T-cell (primary cell): ENCODE results near the gene MORN1. TPM values are rescaled to one million over a fixed set of nuclear protein-coding genes. Genes with fewer than 3 reads are reported as not detected.
"Not testable (repeated sequence)": the region's sequence is repeated elsewhere in the genome, so short reads cannot be mapped to it uniquely, and the experiment has no call there.

Experiments used
- ATAC-seq, 4 experiments: fragments of 200-7000 bp in 3 of 4; fragments of 150-1000 bp in 1 of 4; cut with Tn5 transposase; replicated peaks in 1 of 4; 1 replicate in 3 of 4; 2 replicates in 1 of 4; pipeline ENCODE4 v1.10.0; 2021; ENCODE audit warnings: moderate library complexity in 3 of 4, mild to moderate bottlenecking in 2 of 4, moderate number of reproducible peaks in 1 of 4
- CTCF ChIA-PET, 2 donors: fragments of 300-600 bp; sonication (Branson Sonifier 250); formaldehyde crosslinking; loops; one replicate each; lab custom pipeline; 2022; ENCODE audit warnings: antibody characterized with exemption in 2 of 2; lab: Charles Lee
- POLR2A ChIA-PET, 2 donors: fragments of 300-600 bp; sonication (Branson Sonifier 250); formaldehyde crosslinking; loops; one replicate each; lab custom pipeline; 2022; ENCODE audit warnings: antibody characterized with exemption in 2 of 2; lab: Charles Lee
- DNase-seq, 35 experiments: peaks; one replicate each; pipeline versions ENCODE4 v3.0.0 to v3.0.0-alpha.2; 2013 to 2023
- H3K27ac ChIP-seq: one replicate; pipeline ENCODE4 v1.5.1; 2013; ENCODE audit warnings: low read length
- H3K27me3 ChIP-seq, 2 experiments: replicated peaks in 1 of 2; 1 replicate in 1 of 2; 2 replicates in 1 of 2; pipeline versions ENCODE4 v1.6.1 to v1.7.0; 2013; ENCODE audit warnings: low read length in 1 of 2, mixed read lengths in 1 of 2; ENCODE audit not compliant: control insufficient read depth in 2 of 2, insufficient read depth in 2 of 2; ENCODE audit errors: extremely low read depth in 1 of 2
- H3K36me3 ChIP-seq, 2 donors: 1 replicate in 1 of 2; 2 replicates in 1 of 2; pipeline versions ENCODE4 v1.6.1 to v1.7.0; 2013; ENCODE audit warnings: low read length in 1 of 2; ENCODE audit not compliant: control insufficient read depth in 2 of 2, insufficient read depth in 1 of 2; ENCODE audit errors: extremely low read depth in 1 of 2
- H3K4me1 ChIP-seq, 2 experiments: 1 replicate in 1 of 2; 2 replicates in 1 of 2; pipeline versions ENCODE4 v1.6.1 to v1.7.0; 2013; ENCODE audit warnings: low read length in 2 of 2, mixed read lengths in 1 of 2; ENCODE audit not compliant: insufficient read depth in 2 of 2, control insufficient read depth in 1 of 2; ENCODE audit errors: extremely low read depth in 1 of 2
- H3K4me3 ChIP-seq, 2 donors: 1 replicate in 1 of 2; 2 replicates in 1 of 2; pipeline versions ENCODE4 v1.5.1 to v1.7.0; 2013; ENCODE audit warnings: mild to moderate bottlenecking in 2 of 2, low read length in 1 of 2, moderate library complexity in 1 of 2; ENCODE audit not compliant: control insufficient read depth in 1 of 2; ENCODE audit errors: extremely low read depth in 1 of 2
- H3K9me3 ChIP-seq: 2 replicates; pipeline ENCODE4 v1.7.0; 2013
- H3K27ac Mint-ChIP-seq, 2 donors: one replicate each; pipeline ENCODE4 v1.8.0; 2020 to 2021; ENCODE audit warnings: mild to moderate bottlenecking in 2 of 2, mixed read lengths in 2 of 2
- H3K27me3 Mint-ChIP-seq, 2 donors: one replicate each; pipeline ENCODE4 v1.8.0; 2021 to 2022; ENCODE audit warnings: mixed read lengths in 2 of 2
- H3K36me3 Mint-ChIP-seq: one replicate; pipeline ENCODE4 v1.8.0; 2021; ENCODE audit warnings: mixed read lengths
- H3K4me1 Mint-ChIP-seq, 3 donors: one replicate each; pipeline ENCODE4 v1.8.0; 2020 to 2022; ENCODE audit warnings: mixed read lengths in 3 of 3, mild to moderate bottlenecking in 1 of 3
- H3K4me3 Mint-ChIP-seq, 3 donors: one replicate each; pipeline ENCODE4 v1.8.0; 2020 to 2022; ENCODE audit warnings: mild to moderate bottlenecking in 3 of 3, mixed read lengths in 3 of 3, moderate library complexity in 3 of 3
- H3K9me3 Mint-ChIP-seq, 3 donors: one replicate each; pipeline ENCODE4 v1.8.0; 2020 to 2022; ENCODE audit warnings: mixed read lengths in 3 of 3
- WGBS: methylation state at CpG from one replicate; pipeline ENCODE4 v1.1.5; 2013; ENCODE audit warnings: missing lambda C conversion rate; ENCODE audit not compliant: insufficient coverage; 5-methylcytosine and 5-hydroxymethylcytosine counted together
- total RNA-seq, 35 experiments: library from RNA in 6 of 35; stranded (reverse) in 6 of 35; fragments of 120-200 nt in 1 of 35; gene quantifications; one replicate each; pipeline versions ENCODE4 v1.2.1 to v1.2.4 and lab custom pipeline; 2013 to 2026

The MORN1 gene
- 10 to 100 TPM in 3 of 5 donors, 1 to 10 TPM in 2; 8.2 to 17.5 (median 13.2) TPM for total RNA-seq
- 6.1 TPM for total RNA-seq (2013)
- 4.4 to 18.2 (median 8.4) reads per million in 29 experiments for total RNA-seq (lab: John Stamatoyannopoulos, UW)

- WGBS: under 1% methylated on average over 94 of the region's 103 CpGs
- H3K27me3 ChIP-seq: no peaks in the 10 kb centered on the region
- peak within 1 kb of the TSS; percentile 45 for H3K27ac ChIP-seq
- ChIA-PET CTCF (interaction anchor here in 1 of 2 donors (0.5 to 2.0 kb wide), 3 partner anchors 9 to 196 kb away, joined by 4 to 13 read pairs (median 5); partner anchors contain the start of gene FAAP20), POLR2A (interaction anchor here (0.6 to 0.7 kb wide), 2 partner anchors 90 to 196 kb away, joined by 3 read pairs; partner anchors contain the start of gene FAAP20 (in 1 of the 2))
- Mint-ChIP-seq H3K4me1 (peaks cover 29 to 43% (median 37%) of the 10 kb centered on the region in 3 donors), H3K4me3 (peak within 1 kb of the TSS; percentile 84 to 88 (median 85)), H3K27ac (peak within 1 kb of the TSS; percentile 75 to 85), H3K9me3 (no peaks in the 10 kb centered on the region), H3K27me3 (no peaks in the 10 kb centered on the region), H3K36me3 (peaks cover 3% of the 10 kb centered on the region)
- DNase-seq (peak; percentile 95 to 100 (median 99)), ATAC-seq (peak; percentile 94 to 96 (median 95))
- H3K4me1 ChIP-seq: peaks cover 11 to 44% of the 10 kb centered on the region in 2 experiments
- H3K36me3 ChIP-seq: peaks cover 7 to 28% of the 10 kb centered on the region in 2 donors
- H3K4me3 ChIP-seq: peak within 1 kb of the TSS; percentile 62 to 85
- no peaks in the 10 kb centered on the region for H3K9me3 ChIP-seq
These were observed at the start of gene MORN1, which contains the start of gene RER1 for GRCh38 chr1:2391041-2391930. Gene MORN1, minus strand, starts transcription at chr1:2391554. Its CDS starts 21 bp downstream, at chr1:2391533. Gene RER1, plus strand, starts transcription at chr1:2391841. Its CDS starts 3,950 bp downstream, at chr1:2395791.

DNA sequence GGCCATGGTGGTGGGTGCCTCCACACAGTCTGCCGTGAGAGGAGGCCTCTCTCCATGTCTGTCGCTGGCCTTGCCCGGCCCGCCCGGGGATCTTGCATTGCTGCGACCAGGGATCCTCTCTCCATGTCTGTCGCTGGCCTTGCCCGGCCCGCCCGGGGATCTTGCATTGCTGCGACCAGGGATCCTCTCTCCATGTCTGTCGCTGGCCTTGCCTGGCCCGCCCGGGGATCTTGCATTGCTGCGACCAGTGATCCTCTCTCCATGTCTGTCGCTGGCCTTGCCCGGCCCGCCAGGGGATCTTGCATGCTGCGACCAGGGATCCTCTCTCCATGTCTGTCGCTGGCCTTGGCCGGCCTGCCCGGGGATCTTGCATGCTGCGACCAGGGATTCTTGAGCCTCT is 49.0 kb upstream of the MORN1 start:
- H3K9me3 ChIP-seq, CTCF ChIA-PET, H3K4me3 ChIP-seq, H3K4me3 Mint-ChIP-seq, H3K4me1 Mint-ChIP-seq, H3K27ac Mint-ChIP-seq, H3K27ac ChIP-seq, ATAC-seq, H3K9me3 Mint-ChIP-seq, H3K36me3 ChIP-seq, H3K36me3 Mint-ChIP-seq, POLR2A ChIA-PET: not testable (repeated sequence)
- peaks cover 5 to 13% of the 10 kb centered on the region in 2 donors for H3K27me3 Mint-ChIP-seq
- H3K27me3 ChIP-seq: peaks cover 0 to 38% of the 10 kb centered on the region in 2 experiments
- peak in 3 of 35 experiments; percentile 11 to 18 (median 13) for DNase-seq
- WGBS: 95% methylated on average over 22 of the region's 23 CpGs
- H3K4me1 ChIP-seq: peaks cover 0 to 10% of the 10 kb centered on the region in 2 experiments

DNA sequence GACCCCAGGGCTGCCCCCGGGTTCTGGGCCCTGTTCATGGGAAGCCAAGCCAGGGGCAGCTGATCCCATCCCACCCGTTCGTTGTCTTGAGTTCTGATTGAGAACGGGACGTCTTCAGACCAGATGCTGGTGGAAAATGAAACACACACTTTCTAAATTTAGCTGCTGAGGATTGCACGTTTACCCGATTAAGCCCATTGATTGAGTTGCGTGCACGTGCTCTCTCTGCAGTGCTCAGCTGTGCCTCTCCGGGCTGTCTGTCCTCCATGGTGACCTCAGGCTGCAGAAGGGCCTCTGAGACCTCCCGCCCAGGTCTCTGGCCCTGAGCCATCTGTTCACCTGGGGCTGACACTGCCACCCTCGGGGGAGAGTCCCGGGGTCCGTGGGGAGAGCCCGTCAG is 48.0 kb upstream of the MORN1 start:
- ChIA-PET POLR2A (no interaction called here), CTCF (no interaction called here)
- peaks cover 5% of the 10 kb centered on the region in 2 donors for H3K27me3 Mint-ChIP-seq
- Histone ChIP-seq H3K27ac (no peak overlapping the region), H3K27me3 (peaks cover 0 to 31% of the 10 kb centered on the region in 2 experiments), H3K4me1 (peaks cover 0 to 10% of the 10 kb centered on the region in 2 experiments), H3K4me3 (no peak overlapping the region), H3K9me3 (no peaks in the 10 kb centered on the region), H3K36me3 (no peaks in the 10 kb centered on the region)
- H3K9me3 Mint-ChIP-seq: no peaks in the 10 kb centered on the region
- DNase-seq (no peak), ATAC-seq (no peak)
- peaks cover 3% of the 10 kb centered on the region for H3K36me3 Mint-ChIP-seq
- H3K4me1 Mint-ChIP-seq: no peaks in the 10 kb centered on the region
- no peak overlapping the region for H3K27ac Mint-ChIP-seq
- no peak overlapping the region for H3K4me3 Mint-ChIP-seq
- 63% methylated on average over 13 of the region's 15 CpGs for WGBS

DNA sequence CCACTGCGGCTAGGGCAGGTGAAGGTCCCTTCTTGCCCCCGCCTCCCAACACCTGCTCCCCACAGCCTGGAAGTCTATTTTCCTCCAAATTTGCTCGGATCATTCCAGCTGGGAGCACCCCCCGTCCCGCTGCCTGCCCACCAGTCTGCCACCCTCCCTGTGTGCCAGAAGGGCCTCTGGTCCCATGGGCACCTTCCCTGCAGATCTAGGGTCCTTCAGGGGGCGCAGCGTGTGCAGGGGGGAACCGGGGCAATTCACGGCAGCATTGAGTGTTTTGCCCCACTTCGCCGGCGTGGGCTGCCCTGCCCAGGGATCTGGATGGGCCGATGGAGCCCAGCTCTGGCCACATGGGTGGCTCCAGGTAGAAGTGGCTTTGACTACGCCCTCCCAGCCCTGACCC is 47.3 kb upstream of the MORN1 start:
- no peak overlapping the region for H3K27ac ChIP-seq
- no peak overlapping the region for H3K4me3 Mint-ChIP-seq
- H3K9me3 Mint-ChIP-seq: no peaks in the 10 kb centered on the region
- peaks cover 3% of the 10 kb centered on the region for H3K36me3 Mint-ChIP-seq
- H3K4me1 ChIP-seq: peaks cover 0 to 6% of the 10 kb centered on the region in 2 experiments
- ATAC-seq (no peak), DNase-seq (no peak)
- H3K4me1 Mint-ChIP-seq: no peaks in the 10 kb centered on the region
- H3K27ac Mint-ChIP-seq: no peak overlapping the region
- peaks cover 0 to 31% of the 10 kb centered on the region in 2 experiments for H3K27me3 ChIP-seq
- peaks cover 5% of the 10 kb centered on the region in 2 donors for H3K27me3 Mint-ChIP-seq
- ChIA-PET CTCF (no interaction called here), POLR2A (no interaction called here)
- 86% methylated on average over 12 of the region's 14 CpGs for WGBS
- H3K4me3 ChIP-seq: no peak overlapping the region
- H3K9me3 ChIP-seq: no peaks in the 10 kb centered on the region
- no peaks in the 10 kb centered on the region for H3K36me3 ChIP-seq

- Mint-ChIP-seq H3K9me3 (no peaks in the 10 kb centered on the region), H3K4me1 (no peaks in the 10 kb centered on the region), H3K4me3 (no peak overlapping the region), H3K27ac (no peak overlapping the region), H3K27me3 (peaks cover 5% of the 10 kb centered on the region in 2 donors), H3K36me3 (peaks cover 3% of the 10 kb centered on the region)
- no peaks in the 10 kb centered on the region for H3K36me3 ChIP-seq
- no peak overlapping the region for H3K4me3 ChIP-seq
- H3K27ac ChIP-seq: no peak overlapping the region
- CTCF ChIA-PET: no interaction called here
- POLR2A ChIA-PET: no interaction called here
- H3K9me3 ChIP-seq: no peaks in the 10 kb centered on the region
- ATAC-seq: no peak
- H3K27me3 ChIP-seq: peaks cover 0 to 29% of the 10 kb centered on the region in 2 experiments
- 86% methylated on average over 15 of the region's 15 CpGs for WGBS
- peaks cover 0 to 3% of the 10 kb centered on the region in 2 experiments for H3K4me1 ChIP-seq
- no peak for DNase-seq
These were observed 46.7 kb upstream of the MORN1 start for GRCh38 chr1:2438038-2438437.

DNA sequence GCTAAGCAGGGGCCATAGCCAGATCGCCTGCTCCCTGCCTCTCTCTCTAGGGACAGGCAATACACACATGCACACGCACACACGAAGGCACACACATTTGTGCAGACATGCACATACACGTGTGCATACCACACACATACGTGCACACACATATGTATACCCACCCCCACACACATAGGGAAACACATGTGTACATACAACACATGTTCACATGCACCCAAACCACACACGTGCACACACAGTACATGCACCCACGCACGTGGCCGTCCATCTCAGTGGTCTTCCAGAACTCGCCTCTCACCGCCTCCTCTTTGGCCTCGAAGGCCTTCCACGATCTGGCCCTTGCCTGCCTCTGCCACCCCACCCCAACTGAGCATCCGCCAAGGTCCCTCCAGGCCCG is 46.3 kb upstream of the MORN1 start:
- Mint-ChIP-seq H3K4me3 (no peak overlapping the region), H3K9me3 (no peaks in the 10 kb centered on the region), H3K4me1 (no peaks in the 10 kb centered on the region), H3K36me3 (peaks cover 3% of the 10 kb centered on the region), H3K27ac (peak overlapping the region in 1 of 2 donors; percentile 20), H3K27me3 (peaks cover 3% of the 10 kb centered on the region in 2 donors)
- Histone ChIP-seq H3K27me3 (peaks cover 0 to 26% of the 10 kb centered on the region in 2 experiments), H3K4me3 (no peak overlapping the region), H3K4me1 (no peaks in the 10 kb centered on the region), H3K36me3 (no peaks in the 10 kb centered on the region), H3K9me3 (no peaks in the 10 kb centered on the region), H3K27ac (no peak overlapping the region)
- no peak for DNase-seq
- POLR2A ChIA-PET: no interaction called here
- ATAC-seq: no peak
- CTCF ChIA-PET: no interaction called here
- 89% methylated on average over 15 of the region's 15 CpGs for WGBS
